Trophoblast cell (in vitro differentiated cells and primary cell): ENCODE results near the gene ECEL1.

Source experiments
- DNase-seq, 2 donors: peaks; one replicate each; pipeline ENCODE4 v3.0.0-alpha.2; 2016
- H2AFZ ChIP-seq: 2 replicates; pipeline ENCODE4 v1.6.1; 2013; ENCODE audit warnings: low read length, moderate library complexity, mild to moderate bottlenecking; ENCODE audit not compliant: insufficient read depth, poor library complexity
- H2AK5ac ChIP-seq: 2 replicates; pipeline ENCODE4 v1.6.1; 2013; ENCODE audit warnings: mild to moderate bottlenecking, low read length
- H2BK120ac ChIP-seq: 2 replicates; pipeline ENCODE4 v1.6.1; 2013; ENCODE audit warnings: low read length, mild to moderate bottlenecking, moderate library complexity; ENCODE audit not compliant: insufficient read depth, poor library complexity
- H2BK12ac ChIP-seq: 2 replicates; pipeline ENCODE4 v1.6.1; 2013; ENCODE audit warnings: mild to moderate bottlenecking, low read length, moderate library complexity
- H2BK5ac ChIP-seq: 2 replicates; pipeline ENCODE4 v1.6.1; 2013; ENCODE audit warnings: low read length, low read depth, moderate library complexity, mild to moderate bottlenecking; ENCODE audit not compliant: poor library complexity
- H3K14ac ChIP-seq: 2 replicates; pipeline ENCODE4 v1.6.1; 2013; ENCODE audit warnings: mild to moderate bottlenecking, low read length
- H3K18ac ChIP-seq: 2 replicates; pipeline ENCODE4 v1.6.1; 2013; ENCODE audit warnings: mild to moderate bottlenecking, low read length
- H3K23ac ChIP-seq: 2 replicates; pipeline ENCODE4 v1.6.1; 2013; ENCODE audit warnings: low read length
- H3K27ac ChIP-seq: 2 replicates; pipeline ENCODE4 v1.5.1; 2013; ENCODE audit warnings: low read depth, mild to moderate bottlenecking, inconsistent platforms, low read length, moderate library complexity
- H3K27me3 ChIP-seq: 2 replicates; pipeline ENCODE4 v1.6.1; 2013; ENCODE audit warnings: inconsistent platforms, mild to moderate bottlenecking, low read length, moderate library complexity; ENCODE audit not compliant: insufficient read depth
- H3K36me3 ChIP-seq, 2 experiments: 1 replicate in 1 of 2; 2 replicates in 1 of 2; pipeline ENCODE4 v1.6.1; 2013; ENCODE audit warnings: low read length in 2 of 2, mild to moderate bottlenecking in 2 of 2, moderate library complexity in 1 of 2; ENCODE audit not compliant: insufficient read depth in 2 of 2, control insufficient read depth in 1 of 2
- H3K4ac ChIP-seq: 2 replicates; pipeline ENCODE4 v1.6.1; 2013; ENCODE audit warnings: low read depth, mild to moderate bottlenecking, low read length, moderate library complexity
- H3K4me1 ChIP-seq, 2 experiments: 1 replicate in 1 of 2; 2 replicates in 1 of 2; pipeline ENCODE4 v1.6.1; 2013; ENCODE audit warnings: low read length in 2 of 2, mild to moderate bottlenecking in 2 of 2, moderate library complexity in 1 of 2; ENCODE audit not compliant: insufficient read depth in 2 of 2, control insufficient read depth in 1 of 2
- H3K4me2 ChIP-seq: 2 replicates; pipeline ENCODE4 v1.6.1; 2013; ENCODE audit warnings: inconsistent platforms, mild to moderate bottlenecking, low read length, moderate library complexity
- H3K4me3 ChIP-seq: 2 replicates; pipeline ENCODE4 v1.5.1; 2013; ENCODE audit warnings: mild to moderate bottlenecking, low read depth, low read length, inconsistent platforms
- H3K79me1 ChIP-seq: one replicate; pipeline ENCODE4 v1.6.1; 2013; ENCODE audit warnings: low read length
- H3K79me2 ChIP-seq: 2 replicates; pipeline ENCODE4 v1.6.1; 2013; ENCODE audit warnings: low read length, mild to moderate bottlenecking; ENCODE audit not compliant: control insufficient read depth, insufficient read depth, poor library complexity
- H3K9ac ChIP-seq: 2 replicates; pipeline ENCODE4 v1.6.1; 2013; ENCODE audit warnings: mild to moderate bottlenecking, low read length
- H3K9me3 ChIP-seq: 2 replicates; pipeline ENCODE4 v1.6.1; 2013; ENCODE audit warnings: low read depth, mild to moderate bottlenecking, control low read depth, inconsistent platforms, low read length; ENCODE audit not compliant: insufficient read depth
- H4K12ac ChIP-seq: 2 replicates; pipeline ENCODE4 v1.6.1; 2013; ENCODE audit warnings: low read depth, mild to moderate bottlenecking, low read length, moderate library complexity
- H4K8ac ChIP-seq: 2 replicates; pipeline ENCODE4 v1.6.1; 2013; ENCODE audit warnings: low read depth, mild to moderate bottlenecking, low read length, moderate library complexity
- H4K91ac ChIP-seq: one replicate; pipeline ENCODE4 v1.6.1; 2013; ENCODE audit warnings: low read depth, mild to moderate bottlenecking, low read length, moderate library complexity
- WGBS: extraction: QIAGEN DNeasy Blood & Tissue Kit; methylation state at CpG from one replicate; pipeline ENCODE4 v1.1.7; 2013; ENCODE audit warnings: missing lambda C conversion rate; ENCODE audit not compliant: insufficient read length, insufficient coverage; ENCODE audit errors: extremely low coverage; 5-methylcytosine and 5-hydroxymethylcytosine counted together

The ECEL1 gene

GRCh38 chr2:232495292-232495691 is 7.7 kb upstream of the ECEL1 start:
- Histone ChIP-seq H3K4me1 (no peaks in the 10 kb centered on the region), H4K12ac (no peak overlapping the region), H3K4me2 (no peak overlapping the region), H3K79me2 (no peaks in the 10 kb centered on the region), H2AK5ac (no peak overlapping the region), H4K91ac (no peak overlapping the region), H3K4me3 (no peak overlapping the region), H3K9me3 (peaks cover 9% of the 10 kb centered on the region), H2BK120ac (no peak overlapping the region), H3K27ac (no peak overlapping the region), H4K8ac (no peak overlapping the region), H3K23ac (no peak overlapping the region), H3K18ac (no peak overlapping the region), H3K9ac (no peak overlapping the region), H3K36me3 (no peaks in the 10 kb centered on the region), H2BK5ac (no peak overlapping the region), H2AFZ (no peak overlapping the region), H3K27me3 (no peaks in the 10 kb centered on the region), H3K4ac (no peak overlapping the region), H3K14ac (no peak overlapping the region), H2BK12ac (no peak overlapping the region), H3K79me1 (no peaks in the 10 kb centered on the region)
- DNase-seq, result no peak
- no CpG with 5 or more reads among the region's 7 CpGs for WGBS

GRCh38 chr2:232494542-232494941 is 6.9 kb upstream of the ECEL1 start:
- no peak overlapping the region for H3K4me3 ChIP-seq
- peaks cover 2% of the 10 kb centered on the region for H3K27me3 ChIP-seq
- H3K9me3 ChIP-seq, result peaks cover 9% of the 10 kb centered on the region
- no peak overlapping the region for H2BK12ac ChIP-seq
- H3K14ac ChIP-seq, result no peak overlapping the region
- no peaks in the 10 kb centered on the region for H3K79me1 ChIP-seq
- no peak overlapping the region for H3K27ac ChIP-seq
- no peak overlapping the region for H2BK5ac ChIP-seq
- H3K4me2 ChIP-seq, result no peak overlapping the region
- no peak overlapping the region for H3K9ac ChIP-seq
- H3K36me3 ChIP-seq, result no peaks in the 10 kb centered on the region
- no peak for DNase-seq
- no peak overlapping the region for H4K8ac ChIP-seq
- no CpG with 5 or more reads among the region's 5 CpGs for WGBS
- no peak overlapping the region for H4K12ac ChIP-seq
- no peaks in the 10 kb centered on the region for H3K4me1 ChIP-seq
- H4K91ac ChIP-seq, result no peak overlapping the region
- H2BK120ac ChIP-seq, result no peak overlapping the region
- H2AK5ac ChIP-seq, result no peak overlapping the region
- no peak overlapping the region for H2AFZ ChIP-seq
- H3K4ac ChIP-seq, result no peak overlapping the region
- H3K23ac ChIP-seq, result no peak overlapping the region
- H3K18ac ChIP-seq, result no peak overlapping the region
- no peaks in the 10 kb centered on the region for H3K79me2 ChIP-seq

GRCh38 chr2:232493701-232494474 is 6.3 kb upstream of the ECEL1 start:
- Histone ChIP-seq H3K36me3 (no peaks in the 10 kb centered on the region), H2BK5ac (no peak overlapping the region), H2AK5ac (no peak overlapping the region), H3K79me1 (no peaks in the 10 kb centered on the region), H3K4me1 (no peaks in the 10 kb centered on the region), H3K14ac (no peak overlapping the region), H3K18ac (no peak overlapping the region), H3K23ac (no peak overlapping the region), H4K12ac (no peak overlapping the region), H3K4me2 (no peak overlapping the region), H3K79me2 (no peaks in the 10 kb centered on the region), H2AFZ (no peak overlapping the region), H2BK120ac (no peak overlapping the region), H3K27ac (no peak overlapping the region), H4K91ac (no peak overlapping the region), H2BK12ac (no peak overlapping the region), H3K27me3 (peaks cover 3% of the 10 kb centered on the region), H3K4ac (no peak overlapping the region), H3K9me3 (peaks cover 4% of the 10 kb centered on the region), H3K9ac (no peak overlapping the region), H4K8ac (no peak overlapping the region), H3K4me3 (no peak overlapping the region)
- DNase-seq, result no peak
- no CpG with 5 or more reads among the region's 10 CpGs for WGBS

- Histone ChIP-seq H3K4me3 (no peak overlapping the region), H3K79me1 (no peaks in the 10 kb centered on the region), H3K23ac (no peak overlapping the region), H4K91ac (no peak overlapping the region), H3K36me3 (no peaks in the 10 kb centered on the region), H3K18ac (no peak overlapping the region), H3K27ac (no peak overlapping the region), H2BK5ac (no peak overlapping the region), H3K9me3 (peaks cover 4% of the 10 kb centered on the region), H3K4me1 (no peaks in the 10 kb centered on the region), H3K79me2 (no peaks in the 10 kb centered on the region), H2AFZ (no peak overlapping the region), H2BK120ac (no peak overlapping the region), H4K8ac (no peak overlapping the region), H2BK12ac (no peak overlapping the region), H3K4me2 (no peak overlapping the region), H3K14ac (no peak overlapping the region), H3K9ac (no peak overlapping the region), H2AK5ac (no peak overlapping the region), H3K4ac (no peak overlapping the region), H3K27me3 (peaks cover 11% of the 10 kb centered on the region), H4K12ac (no peak overlapping the region)
- DNase-seq, result no peak
- no CpG with 5 or more reads among the region's 24 CpGs for WGBS
Measured at GRCh38 chr2:232492963-232493700, 5.5 kb upstream of the ECEL1 start.
